ENCODE measurements around the gene CADM1.

The CADM1 gene

GRCh38 chr11:115304774-115305472 is 199.3 kb downstream of the CADM1 start:
- Histone ChIP-seq H3K9ac (ENCODE audit: low read length) (no peak overlapping the region), H3K4me1 (ENCODE audit: low read length) (no peaks in the 10 kb centered on the region), H2AFZ (ENCODE audit: low read depth, low read length) (no peak overlapping the region), H3K36me3 (replicated peaks; ENCODE audit: low read depth, low read length) (no peaks in the 10 kb centered on the region), H3K27ac (ENCODE audit: low read length) (no peak overlapping the region), H3K79me2 (ENCODE audit: low read length) (no peaks in the 10 kb centered on the region), H3K27me3 (ENCODE audit: low read depth, low read length) (peaks cover 53% of the 10 kb centered on the region), H3K9me3 (ENCODE audit: insufficient read depth, low read length) (no peaks in the 10 kb centered on the region), H4K20me1 (ENCODE audit: insufficient read depth, low read length) (no peaks in the 10 kb centered on the region), H3K4me2 (ENCODE audit: low read length) (no peak overlapping the region), H3K4me3 (ENCODE audit: low read length) (no peak overlapping the region)
- TF ChIP-seq EZH2phosphoT487 (IDR thresholded peaks at IDR 0.05; ENCODE audit: low read depth) (no peak), CTCF (IDR thresholded peaks at IDR 0.05; ENCODE audit: low read depth, low read length) (no peak)

GRCh38 chr11:115303929-115304531 is 200.2 kb downstream of the CADM1 start:
- H3K4me2 ChIP-seq (ENCODE audit: low read length): no peak overlapping the region
- TF ChIP-seq CTCF (IDR thresholded peaks at IDR 0.05; ENCODE audit: low read depth, low read length) (no peak), EZH2phosphoT487 (IDR thresholded peaks at IDR 0.05; ENCODE audit: low read depth) (no peak)
- no peak overlapping the region for H2AFZ ChIP-seq (ENCODE audit: low read depth, low read length)
- no peaks in the 10 kb centered on the region for H3K36me3 ChIP-seq (replicated peaks; ENCODE audit: low read depth, low read length)
- H3K4me3 ChIP-seq (ENCODE audit: low read length): no peak overlapping the region
- no peaks in the 10 kb centered on the region for H3K9me3 ChIP-seq (ENCODE audit: insufficient read depth, low read length)
- H3K27me3 ChIP-seq (ENCODE audit: low read depth, low read length): peaks cover 53% of the 10 kb centered on the region
- H3K27ac ChIP-seq (ENCODE audit: low read length): no peak overlapping the region
- no peaks in the 10 kb centered on the region for H4K20me1 ChIP-seq (ENCODE audit: insufficient read depth, low read length)
- no peak overlapping the region for H3K9ac ChIP-seq (ENCODE audit: low read length)
- no peaks in the 10 kb centered on the region for H3K4me1 ChIP-seq (ENCODE audit: low read length)
- H3K79me2 ChIP-seq (ENCODE audit: low read length): no peaks in the 10 kb centered on the region

GRCh38 chr11:115302946-115303703 is 201.1 kb downstream of the CADM1 start:
- Histone ChIP-seq H3K27me3 (ENCODE audit: low read depth, low read length) (peaks cover 58% of the 10 kb centered on the region), H3K27ac (ENCODE audit: low read length) (no peak overlapping the region), H3K4me2 (ENCODE audit: low read length) (no peak overlapping the region), H2AFZ (ENCODE audit: low read depth, low read length) (no peak overlapping the region), H3K79me2 (ENCODE audit: low read length) (no peaks in the 10 kb centered on the region), H4K20me1 (ENCODE audit: insufficient read depth, low read length) (no peaks in the 10 kb centered on the region), H3K9ac (ENCODE audit: low read length) (no peak overlapping the region), H3K9me3 (ENCODE audit: insufficient read depth, low read length) (no peaks in the 10 kb centered on the region), H3K4me3 (ENCODE audit: low read length) (no peak overlapping the region), H3K36me3 (replicated peaks; ENCODE audit: low read depth, low read length) (no peaks in the 10 kb centered on the region), H3K4me1 (ENCODE audit: low read length) (no peaks in the 10 kb centered on the region)
- no peak for TF ChIP-seq EZH2phosphoT487 (IDR thresholded peaks at IDR 0.05; ENCODE audit: low read depth)
- peak; percentile 25; the same call in 1 of the 2 replicates for TF ChIP-seq CTCF (IDR thresholded peaks at IDR 0.05; ENCODE audit: low read depth, low read length)

All from OCI-LY3 (cell line).